Astrocyte of the spinal cord (primary cell): ENCODE data around the gene MYL12B.

Experiments
- DNase-seq: peaks from one replicate; pipeline ENCODE4 v3.0.0; 2011; ENCODE audit warnings: low read depth, low spot score
- H3K4me3 ChIP-seq: 2 replicates; pipeline ENCODE4 v1.5.1; 2011; ENCODE audit warnings: low read depth, mild to moderate bottlenecking, low read length, moderate library complexity
- CTCF ChIP-seq: IDR thresholded peaks from 2 replicates; pipeline ENCODE4 v1.5.1; 2012; ENCODE audit warnings: low read depth, mild to moderate bottlenecking, low read length, inconsistent platforms
- in situ Hi-C: cut with HindIII; loops from 2 replicates; pipeline ENCODE4 v1.10.0; 2017; ENCODE audit warnings: low sequenced_read_pairs

MYL12B gene

DNA sequence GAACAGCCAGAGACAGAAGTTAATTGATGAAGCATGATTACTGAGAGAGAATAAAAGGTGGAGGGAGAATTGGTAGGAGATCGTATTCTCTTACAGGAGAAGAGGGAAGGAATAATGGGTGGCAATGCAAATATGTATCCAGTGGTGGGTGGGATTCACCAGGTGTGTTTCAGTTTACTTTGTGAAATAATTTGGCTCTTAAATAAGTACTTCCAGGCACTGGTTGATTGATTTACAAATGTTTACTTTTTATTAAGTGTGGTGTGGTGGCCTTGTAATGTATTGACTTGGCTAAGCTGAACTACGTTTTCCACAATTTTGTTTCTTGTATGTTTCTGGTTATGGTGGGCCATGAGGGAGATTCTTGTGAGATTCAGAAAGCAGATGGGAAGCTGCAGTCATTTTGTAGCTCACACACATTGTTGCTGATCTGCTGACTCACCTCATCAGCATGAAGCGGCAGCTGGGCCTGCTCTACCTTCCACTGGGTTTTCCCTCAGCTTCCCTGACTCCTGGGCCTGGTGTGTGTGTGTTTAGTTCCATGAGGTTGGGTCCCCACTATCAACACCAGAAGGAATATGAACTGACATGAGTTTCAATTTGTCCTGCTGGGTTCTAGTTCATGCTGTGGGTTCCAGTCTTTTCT lies 32.6 kb downstream of the MYL12B start:
- no peak overlapping the region for H3K4me3 ChIP-seq
- no peak for DNase-seq
- in situ Hi-C loops: loop anchor here (25.0 kb wide), 2 partner anchors 168 to 318 kb away; partner anchors contain the start of gene TGIF1
- no peak for TF ChIP-seq CTCF

- peak; percentile 66 for TF ChIP-seq CTCF
These were observed 35.4 kb downstream of the MYL12B start for GRCh38 chr18:3297025-3297984.

DNA sequence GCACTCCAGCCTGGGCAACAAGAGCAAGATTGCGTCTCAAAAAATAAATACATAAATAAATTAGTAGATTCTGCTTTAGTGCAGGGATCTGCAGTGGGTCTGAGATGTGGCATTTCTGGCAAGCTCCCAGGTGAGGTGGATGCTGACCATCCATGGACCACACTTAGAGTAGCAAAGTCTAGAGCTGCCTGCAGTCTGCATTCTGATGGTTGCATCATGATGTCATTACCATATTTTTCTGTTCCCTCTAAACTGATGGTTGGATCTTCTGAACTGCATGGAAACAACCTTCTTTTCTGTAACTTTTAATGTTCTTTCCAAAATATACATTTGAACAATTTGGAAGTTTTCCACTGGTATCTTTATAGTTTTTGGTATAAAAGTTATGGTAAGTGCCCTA lies 42.9 kb downstream of the MYL12B start:
- no peak for TF ChIP-seq CTCF
- DNase-seq: no peak
- no peak overlapping the region for H3K4me3 ChIP-seq
- in situ Hi-C loops: no loop called here

More at GRCh38 chr18:3297025-3297984, 35.4 kb downstream of the MYL12B start:
- DNase-seq: peak; percentile 93
- H3K4me3 ChIP-seq: peak overlapping the region; percentile 65
- in situ Hi-C loops: loop anchor here (25.0 kb wide), 2 partner anchors 165 to 315 kb away; partner anchors contain the start of gene TGIF1

DNA sequence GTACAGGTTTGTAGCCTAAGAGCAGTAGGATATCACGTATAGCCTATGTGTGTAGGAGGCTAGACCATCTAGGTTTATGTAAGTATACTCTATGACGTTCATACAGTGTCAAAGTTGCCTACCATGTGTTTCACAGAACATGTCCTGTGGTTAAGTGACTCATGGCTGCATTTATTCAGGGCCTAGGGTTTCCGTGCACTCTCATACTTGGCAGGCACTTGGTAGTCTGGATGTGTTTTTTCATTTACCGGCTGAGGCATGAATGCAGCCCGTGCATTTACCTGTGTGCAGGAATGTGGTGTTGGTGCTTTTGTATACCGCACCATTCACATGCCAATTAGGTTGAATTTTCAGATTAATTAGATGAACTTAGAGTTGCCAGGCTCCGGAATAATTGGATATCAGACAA lies 43.4 kb downstream of the MYL12B start:
- H3K4me3 ChIP-seq: no peak overlapping the region
- peak; percentile 98 for DNase-seq
- no peak for TF ChIP-seq CTCF
- in situ Hi-C loops: no loop called here

DNA sequence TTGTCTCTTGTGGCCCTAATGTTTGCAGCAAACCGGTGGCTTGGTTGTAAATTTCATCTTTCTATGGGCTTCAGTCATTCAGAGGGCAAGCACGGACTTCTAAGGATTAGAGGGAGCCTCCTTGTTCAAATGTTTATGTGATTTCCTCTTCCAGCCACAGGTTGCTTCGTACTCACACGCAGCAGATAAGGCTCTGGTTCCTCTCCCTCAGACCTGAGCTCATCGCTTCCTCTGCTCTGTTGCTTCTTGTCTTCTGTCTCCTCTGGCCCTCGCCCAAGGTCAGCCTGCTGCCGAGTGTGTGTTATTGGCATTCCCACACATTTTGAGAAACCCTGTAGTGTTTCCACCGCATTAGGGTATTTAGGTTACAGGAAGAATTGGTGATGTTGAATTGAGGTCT lies 44.0 kb downstream of the MYL12B start:
- in situ Hi-C loops: no loop called here
- no peak overlapping the region for H3K4me3 ChIP-seq
- no peak for TF ChIP-seq CTCF
- DNase-seq: peak; percentile 89

DNA sequence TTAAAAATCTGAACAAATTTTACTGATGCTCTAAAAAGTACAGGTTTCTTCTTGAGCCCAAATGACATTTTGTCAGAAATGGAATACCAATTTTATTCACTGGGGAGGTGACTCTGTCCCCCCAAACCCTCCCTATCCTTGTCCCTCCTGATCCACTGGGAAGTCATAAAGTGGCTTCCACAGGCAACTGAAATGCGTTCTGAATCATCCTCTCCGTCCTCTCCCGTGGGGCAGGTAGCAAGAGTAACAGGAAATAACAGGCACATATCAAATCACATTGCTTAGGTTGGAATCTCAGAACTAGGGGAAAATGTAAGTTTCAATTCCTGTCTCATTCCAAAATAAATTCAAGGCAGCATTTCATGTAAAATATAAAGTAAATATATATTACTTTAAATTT lies 44.5 kb downstream of the MYL12B start:
- in situ Hi-C loops: no loop called here

More for the DNA sequence above, 44.5 kb downstream of the MYL12B start:
- DNase-seq: no peak
- TF ChIP-seq CTCF: no peak
- H3K4me3 ChIP-seq: no peak overlapping the region
